ENCODE data around the gene SORBS2.

SORBS2 gene

GRCh38 chr4:185749858-185750257 lies 62.1 kb downstream of the SORBS2 start:
- Histone ChIP-seq H3K4me1 (ENCODE audit: control insufficient read depth, insufficient read depth, low read length) (0 out of 2 replicates have a peak, but pooled peaks cover 4% of the 10 kb centered on the region), H3K27me3 (ENCODE audit: control insufficient read depth, insufficient read depth, low read length) (no peaks in the 10 kb centered on the region), H3K27ac (ENCODE audit: low read depth, low read length) (no peak overlapping the region), H3K9me3 (ENCODE audit: control insufficient read depth, insufficient read depth, low read length) (no peaks in the 10 kb centered on the region), H3K4me3 (ENCODE audit: low read depth, low read length) (no peak overlapping the region), H3K9ac (ENCODE audit: low read depth, low read length) (no peak overlapping the region), H3K36me3 (ENCODE audit: control insufficient read depth, insufficient read depth, low read length) (no peaks in the 10 kb centered on the region)

GRCh38 chr4:185748901-185749390 lies 63.0 kb downstream of the SORBS2 start:
- Histone ChIP-seq H3K36me3 (ENCODE audit: control insufficient read depth, insufficient read depth, low read length) (no peaks in the 10 kb centered on the region), H3K27ac (ENCODE audit: low read depth, low read length) (no peak overlapping the region), H3K9ac (ENCODE audit: low read depth, low read length) (no peak overlapping the region), H3K4me3 (ENCODE audit: low read depth, low read length) (no peak overlapping the region), H3K27me3 (ENCODE audit: control insufficient read depth, insufficient read depth, low read length) (no peaks in the 10 kb centered on the region), H3K9me3 (ENCODE audit: control insufficient read depth, insufficient read depth, low read length) (no peaks in the 10 kb centered on the region), H3K4me1 (ENCODE audit: control insufficient read depth, insufficient read depth, low read length) (0 out of 2 replicates have a peak, but pooled peaks cover 4% of the 10 kb centered on the region)

- H3K9me3 ChIP-seq (ENCODE audit: control insufficient read depth, insufficient read depth, low read length), result no peaks in the 10 kb centered on the region
- H3K27me3 ChIP-seq (ENCODE audit: control insufficient read depth, insufficient read depth, low read length), result no peaks in the 10 kb centered on the region
- H3K36me3 ChIP-seq (ENCODE audit: control insufficient read depth, insufficient read depth, low read length), result no peaks in the 10 kb centered on the region
- no peak overlapping the region for H3K27ac ChIP-seq (ENCODE audit: low read depth, low read length)
- no peak overlapping the region for H3K9ac ChIP-seq (ENCODE audit: low read depth, low read length)
- H3K4me3 ChIP-seq (ENCODE audit: low read depth, low read length), result no peak overlapping the region
- peaks cover 11% of the 10 kb centered on the region; the same call in 1 of the 2 replicates for H3K4me1 ChIP-seq (ENCODE audit: control insufficient read depth, insufficient read depth, low read length)
Measured at GRCh38 chr4:185745891-185746290, 66.1 kb downstream of the SORBS2 start.

GRCh38 chr4:185744946-185745345 lies 67.0 kb downstream of the SORBS2 start:
- H3K4me3 ChIP-seq (ENCODE audit: low read depth, low read length), result no peak overlapping the region
- peaks cover 15% of the 10 kb centered on the region for H3K4me1 ChIP-seq (ENCODE audit: control insufficient read depth, insufficient read depth, low read length)
- no peak overlapping the region for H3K27ac ChIP-seq (ENCODE audit: low read depth, low read length)
- no peaks in the 10 kb centered on the region for H3K27me3 ChIP-seq (ENCODE audit: control insufficient read depth, insufficient read depth, low read length)
- no peaks in the 10 kb centered on the region for H3K9me3 ChIP-seq (ENCODE audit: control insufficient read depth, insufficient read depth, low read length)
- no peaks in the 10 kb centered on the region for H3K36me3 ChIP-seq (ENCODE audit: control insufficient read depth, insufficient read depth, low read length)
- no peak overlapping the region for H3K9ac ChIP-seq (ENCODE audit: low read depth, low read length)

GRCh38 chr4:185744488-185744862 lies 67.5 kb downstream of the SORBS2 start:
- Histone ChIP-seq H3K36me3 (ENCODE audit: control insufficient read depth, insufficient read depth, low read length) (no peaks in the 10 kb centered on the region), H3K9ac (ENCODE audit: low read depth, low read length) (no peak overlapping the region), H3K4me3 (ENCODE audit: low read depth, low read length) (no peak overlapping the region), H3K27ac (ENCODE audit: low read depth, low read length) (no peak overlapping the region), H3K9me3 (ENCODE audit: control insufficient read depth, insufficient read depth, low read length) (no peaks in the 10 kb centered on the region), H3K27me3 (ENCODE audit: control insufficient read depth, insufficient read depth, low read length) (no peaks in the 10 kb centered on the region), H3K4me1 (ENCODE audit: control insufficient read depth, insufficient read depth, low read length) (peaks cover 20% of the 10 kb centered on the region)

- H3K27ac ChIP-seq (ENCODE audit: low read depth, low read length), result no peak overlapping the region
- no peak overlapping the region for H3K4me3 ChIP-seq (ENCODE audit: low read depth, low read length)
- no peaks in the 10 kb centered on the region for H3K9me3 ChIP-seq (ENCODE audit: control insufficient read depth, insufficient read depth, low read length)
- H3K4me1 ChIP-seq (ENCODE audit: control insufficient read depth, insufficient read depth, low read length), result peaks cover 26% of the 10 kb centered on the region
- no peaks in the 10 kb centered on the region for H3K27me3 ChIP-seq (ENCODE audit: control insufficient read depth, insufficient read depth, low read length)
- H3K36me3 ChIP-seq (ENCODE audit: control insufficient read depth, insufficient read depth, low read length), result no peaks in the 10 kb centered on the region
- H3K9ac ChIP-seq (ENCODE audit: low read depth, low read length), result no peak overlapping the region
Measured at GRCh38 chr4:185743722-185744487, 68.1 kb downstream of the SORBS2 start.

- Histone ChIP-seq H3K9me3 (ENCODE audit: control insufficient read depth, insufficient read depth, low read length) (no peaks in the 10 kb centered on the region), H3K9ac (ENCODE audit: low read depth, low read length) (no peak overlapping the region), H3K27me3 (ENCODE audit: control insufficient read depth, insufficient read depth, low read length) (no peaks in the 10 kb centered on the region), H3K4me3 (ENCODE audit: low read depth, low read length) (no peak overlapping the region), H3K27ac (ENCODE audit: low read depth, low read length) (no peak overlapping the region), H3K36me3 (ENCODE audit: control insufficient read depth, insufficient read depth, low read length) (no peaks in the 10 kb centered on the region), H3K4me1 (ENCODE audit: control insufficient read depth, insufficient read depth, low read length) (peaks cover 37% of the 10 kb centered on the region)
Measured at GRCh38 chr4:185742766-185743165, 69.2 kb downstream of the SORBS2 start.

GRCh38 chr4:185741795-185742194 lies 70.2 kb downstream of the SORBS2 start:
- H3K9me3 ChIP-seq (ENCODE audit: control insufficient read depth, insufficient read depth, low read length), result no peaks in the 10 kb centered on the region
- no peak overlapping the region for H3K4me3 ChIP-seq (ENCODE audit: low read depth, low read length)
- no peaks in the 10 kb centered on the region for H3K36me3 ChIP-seq (ENCODE audit: control insufficient read depth, insufficient read depth, low read length)
- H3K27me3 ChIP-seq (ENCODE audit: control insufficient read depth, insufficient read depth, low read length), result no peaks in the 10 kb centered on the region
- H3K4me1 ChIP-seq (ENCODE audit: control insufficient read depth, insufficient read depth, low read length), result peaks cover 43% of the 10 kb centered on the region
- no peak overlapping the region for H3K27ac ChIP-seq (ENCODE audit: low read depth, low read length)
- H3K9ac ChIP-seq (ENCODE audit: low read depth, low read length), result no peak overlapping the region

- H3K9me3 ChIP-seq (ENCODE audit: control insufficient read depth, insufficient read depth, low read length), result no peaks in the 10 kb centered on the region
- H3K4me3 ChIP-seq (ENCODE audit: low read depth, low read length), result no peak overlapping the region
Measured at GRCh38 chr4:185740471-185740873, 71.5 kb downstream of the SORBS2 start.

GRCh38 chr4:185738820-185739219 lies 73.2 kb downstream of the SORBS2 start:
- no peaks in the 10 kb centered on the region for H3K27me3 ChIP-seq (ENCODE audit: control insufficient read depth, insufficient read depth, low read length)
- H3K9me3 ChIP-seq (ENCODE audit: control insufficient read depth, insufficient read depth, low read length), result no peaks in the 10 kb centered on the region
- H3K4me1 ChIP-seq (ENCODE audit: control insufficient read depth, insufficient read depth, low read length), result peaks cover 42% of the 10 kb centered on the region
- H3K4me3 ChIP-seq (ENCODE audit: low read depth, low read length), result no peak overlapping the region
- no peak overlapping the region for H3K27ac ChIP-seq (ENCODE audit: low read depth, low read length)
- H3K9ac ChIP-seq (ENCODE audit: low read depth, low read length), result no peak overlapping the region
- H3K36me3 ChIP-seq (ENCODE audit: control insufficient read depth, insufficient read depth, low read length), result peaks cover 6% of the 10 kb centered on the region; the same call in 1 of the 2 replicates

More at GRCh38 chr4:185740471-185740873, 71.5 kb downstream of the SORBS2 start:
- Histone ChIP-seq H3K9ac (ENCODE audit: low read depth, low read length) (no peak overlapping the region), H3K4me1 (ENCODE audit: control insufficient read depth, insufficient read depth, low read length) (peaks cover 40% of the 10 kb centered on the region), H3K36me3 (ENCODE audit: control insufficient read depth, insufficient read depth, low read length) (no peaks in the 10 kb centered on the region), H3K27me3 (ENCODE audit: control insufficient read depth, insufficient read depth, low read length) (no peaks in the 10 kb centered on the region), H3K27ac (ENCODE audit: low read depth, low read length) (no peak overlapping the region)

GRCh38 chr4:185738038-185738552 lies 73.9 kb downstream of the SORBS2 start:
- no peaks in the 10 kb centered on the region for H3K27me3 ChIP-seq (ENCODE audit: control insufficient read depth, insufficient read depth, low read length)
- no peak overlapping the region for H3K4me3 ChIP-seq (ENCODE audit: low read depth, low read length)
- H3K4me1 ChIP-seq (ENCODE audit: control insufficient read depth, insufficient read depth, low read length), result peaks cover 42% of the 10 kb centered on the region
- peaks cover 13% of the 10 kb centered on the region; the same call in 1 of the 2 replicates for H3K36me3 ChIP-seq (ENCODE audit: control insufficient read depth, insufficient read depth, low read length)
- no peak overlapping the region for H3K9ac ChIP-seq (ENCODE audit: low read depth, low read length)
- no peaks in the 10 kb centered on the region for H3K9me3 ChIP-seq (ENCODE audit: control insufficient read depth, insufficient read depth, low read length)
- H3K27ac ChIP-seq (ENCODE audit: low read depth, low read length), result no peak overlapping the region

Data from HUES48 (cell line).